ENCODE results near the gene NEBL.

- TF ChIP-seq POLR2A (IDR thresholded peaks at IDR 0.05) = no peak
- TF ChIP-seq, protein P1, sequence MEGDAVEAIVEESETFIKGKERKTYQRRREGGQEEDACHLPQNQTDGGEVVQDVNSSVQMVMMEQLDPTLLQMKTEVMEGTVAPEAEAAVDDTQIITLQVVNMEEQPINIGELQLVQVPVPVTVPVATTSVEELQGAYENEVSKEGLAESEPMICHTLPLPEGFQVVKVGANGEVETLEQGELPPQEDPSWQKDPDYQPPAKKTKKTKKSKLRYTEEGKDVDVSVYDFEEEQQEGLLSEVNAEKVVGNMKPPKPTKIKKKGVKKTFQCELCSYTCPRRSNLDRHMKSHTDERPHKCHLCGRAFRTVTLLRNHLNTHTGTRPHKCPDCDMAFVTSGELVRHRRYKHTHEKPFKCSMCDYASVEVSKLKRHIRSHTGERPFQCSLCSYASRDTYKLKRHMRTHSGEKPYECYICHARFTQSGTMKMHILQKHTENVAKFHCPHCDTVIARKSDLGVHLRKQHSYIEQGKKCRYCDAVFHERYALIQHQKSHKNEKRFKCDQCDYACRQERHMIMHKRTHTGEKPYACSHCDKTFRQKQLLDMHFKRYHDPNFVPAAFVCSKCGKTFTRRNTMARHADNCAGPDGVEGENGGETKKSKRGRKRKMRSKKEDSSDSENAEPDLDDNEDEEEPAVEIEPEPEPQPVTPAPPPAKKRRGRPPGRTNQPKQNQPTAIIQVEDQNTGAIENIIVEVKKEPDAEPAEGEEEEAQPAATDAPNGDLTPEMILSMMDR (IDR thresholded peaks at IDR 0.05) = no peak
- no peak for TF ChIP-seq POLR2AphosphoS5 (IDR thresholded peaks at IDR 0.05; ENCODE audit: insufficient read depth in 1 of 2, low read depth in 1 of 2)
Measured at GRCh38 chr10:20797290-20797689, 99.8 kb downstream of the NEBL start.

Measured in vagina (tissue), 2 donors.